Measurements from ENCODE around the gene KIFAP3.
"Not testable (repeated sequence)": the region's sequence is repeated elsewhere in the genome, so short reads cannot be mapped to it uniquely, and the experiment has no call there.

KIFAP3 gene

DNA sequence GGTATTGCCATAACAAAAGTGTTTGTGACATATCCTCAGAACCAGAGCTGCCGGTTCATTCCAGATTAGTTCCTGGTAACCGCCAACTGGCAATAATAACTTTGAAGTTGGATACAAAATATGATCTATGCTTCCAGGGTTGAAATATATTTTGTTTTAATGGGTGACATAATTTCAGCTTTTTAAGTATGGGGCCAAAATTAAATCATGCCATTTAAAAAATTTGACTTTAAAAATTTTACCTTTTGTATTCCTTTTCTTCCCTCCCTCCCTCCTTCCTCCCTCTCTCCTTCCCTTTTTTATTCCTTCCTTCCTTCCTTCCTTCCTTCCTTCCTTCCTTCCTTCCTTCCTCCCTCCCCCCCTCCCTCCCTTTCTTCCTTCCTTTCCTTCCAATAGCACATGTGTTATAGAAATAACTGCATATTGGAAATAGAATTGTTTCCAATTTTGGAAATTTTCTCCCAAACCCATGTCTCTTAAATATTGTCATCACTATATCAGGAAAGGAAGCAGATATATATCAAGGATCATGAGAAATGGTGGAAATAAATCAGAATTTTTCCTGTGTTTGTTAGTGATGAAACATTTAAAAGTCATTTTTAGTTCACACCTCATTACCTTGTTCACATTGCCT lies 12.0 kb upstream of the KIFAP3 start:
- TF ChIP-seq, protein P1, sequence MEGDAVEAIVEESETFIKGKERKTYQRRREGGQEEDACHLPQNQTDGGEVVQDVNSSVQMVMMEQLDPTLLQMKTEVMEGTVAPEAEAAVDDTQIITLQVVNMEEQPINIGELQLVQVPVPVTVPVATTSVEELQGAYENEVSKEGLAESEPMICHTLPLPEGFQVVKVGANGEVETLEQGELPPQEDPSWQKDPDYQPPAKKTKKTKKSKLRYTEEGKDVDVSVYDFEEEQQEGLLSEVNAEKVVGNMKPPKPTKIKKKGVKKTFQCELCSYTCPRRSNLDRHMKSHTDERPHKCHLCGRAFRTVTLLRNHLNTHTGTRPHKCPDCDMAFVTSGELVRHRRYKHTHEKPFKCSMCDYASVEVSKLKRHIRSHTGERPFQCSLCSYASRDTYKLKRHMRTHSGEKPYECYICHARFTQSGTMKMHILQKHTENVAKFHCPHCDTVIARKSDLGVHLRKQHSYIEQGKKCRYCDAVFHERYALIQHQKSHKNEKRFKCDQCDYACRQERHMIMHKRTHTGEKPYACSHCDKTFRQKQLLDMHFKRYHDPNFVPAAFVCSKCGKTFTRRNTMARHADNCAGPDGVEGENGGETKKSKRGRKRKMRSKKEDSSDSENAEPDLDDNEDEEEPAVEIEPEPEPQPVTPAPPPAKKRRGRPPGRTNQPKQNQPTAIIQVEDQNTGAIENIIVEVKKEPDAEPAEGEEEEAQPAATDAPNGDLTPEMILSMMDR (IDR thresholded peaks at IDR 0.05; ENCODE audit: insufficient read depth, low read depth, low read length, missing control alignments): no peak
- H3K4me3 ChIP-seq (ENCODE audit: low read length): no peak overlapping the region
- DNase-seq (ENCODE audit: low read depth): no peak

DNA sequence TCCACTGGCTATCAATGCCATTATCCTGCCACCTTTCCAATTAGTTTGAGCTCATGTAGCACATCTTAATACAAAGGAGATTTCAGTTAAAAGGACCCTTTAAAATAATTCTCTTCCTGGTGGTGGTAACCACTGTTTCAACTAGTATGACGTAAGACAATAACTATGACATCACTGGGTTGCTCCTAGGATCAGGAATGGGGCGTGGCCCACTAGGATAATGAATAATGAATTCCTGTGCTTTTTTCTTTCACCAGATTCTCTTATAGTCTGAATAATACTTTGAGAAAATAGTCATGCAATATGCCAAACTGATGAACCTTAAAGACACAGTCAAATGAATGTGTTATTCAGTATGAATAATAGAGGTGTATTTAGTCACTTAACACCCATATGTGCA lies 10.6 kb upstream of the KIFAP3 start:
- no peak overlapping the region for H3K4me3 ChIP-seq (ENCODE audit: low read length)
- TF ChIP-seq, protein P1 (IDR thresholded peaks at IDR 0.05; ENCODE audit: insufficient read depth, low read depth, low read length, missing control alignments): no peak
- DNase-seq (ENCODE audit: low read depth): peak; percentile 45

DNA sequence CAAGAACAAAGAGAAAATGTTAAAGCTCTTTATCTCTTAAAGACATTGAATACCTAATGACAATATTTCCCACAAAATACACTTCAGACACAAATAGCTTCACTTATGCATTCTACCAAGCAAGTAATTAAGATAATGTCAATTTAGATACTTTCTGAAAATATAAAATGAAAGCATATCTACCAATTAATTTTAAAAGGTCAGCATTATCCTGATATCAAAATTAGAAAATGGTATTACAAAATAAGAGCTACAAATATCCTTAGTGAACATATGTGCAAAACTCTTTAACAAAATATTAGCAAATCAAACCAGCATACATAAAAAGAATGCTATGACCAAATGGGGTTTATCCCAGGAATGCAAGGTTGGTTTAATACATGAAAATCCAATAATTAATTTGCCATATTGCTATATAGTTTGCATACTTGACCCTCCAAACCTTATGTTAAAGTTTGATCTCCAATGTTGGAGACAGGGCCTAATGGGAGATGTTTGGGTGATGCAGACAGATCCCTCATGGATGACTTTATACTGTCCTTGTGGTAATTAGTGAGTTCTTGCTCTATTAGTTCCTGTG lies 4.2 kb upstream of the KIFAP3 start:
- TF ChIP-seq, protein P1 (IDR thresholded peaks at IDR 0.05; ENCODE audit: insufficient read depth, low read depth, low read length, missing control alignments): no peak
- DNase-seq (ENCODE audit: low read depth): no peak
- no peak overlapping the region for H3K4me3 ChIP-seq (ENCODE audit: low read length)

DNA sequence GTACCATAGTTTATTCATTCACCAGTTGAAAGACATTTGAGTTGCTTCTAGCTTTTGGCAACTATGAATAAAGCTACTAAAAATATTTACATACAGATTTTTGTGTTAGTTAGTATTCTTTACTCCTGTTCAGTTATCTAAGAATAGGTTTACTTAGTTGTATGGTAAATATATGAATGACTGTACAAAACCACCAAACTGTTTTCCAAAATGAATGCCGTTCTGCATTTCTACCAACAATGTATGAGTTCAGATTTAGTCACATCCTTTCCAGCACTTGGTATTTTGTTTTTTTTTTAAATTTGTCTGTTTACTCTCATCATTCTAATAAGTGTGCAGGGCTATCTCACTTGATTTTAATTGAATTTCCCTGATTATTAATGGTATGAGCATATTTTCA lies 3.4 kb upstream of the KIFAP3 start:
- TF ChIP-seq, protein P1 (IDR thresholded peaks at IDR 0.05; ENCODE audit: insufficient read depth, low read depth, low read length, missing control alignments): no peak
- no peak for DNase-seq (ENCODE audit: low read depth)
- no peak overlapping the region for H3K4me3 ChIP-seq (ENCODE audit: low read length)

DNA sequence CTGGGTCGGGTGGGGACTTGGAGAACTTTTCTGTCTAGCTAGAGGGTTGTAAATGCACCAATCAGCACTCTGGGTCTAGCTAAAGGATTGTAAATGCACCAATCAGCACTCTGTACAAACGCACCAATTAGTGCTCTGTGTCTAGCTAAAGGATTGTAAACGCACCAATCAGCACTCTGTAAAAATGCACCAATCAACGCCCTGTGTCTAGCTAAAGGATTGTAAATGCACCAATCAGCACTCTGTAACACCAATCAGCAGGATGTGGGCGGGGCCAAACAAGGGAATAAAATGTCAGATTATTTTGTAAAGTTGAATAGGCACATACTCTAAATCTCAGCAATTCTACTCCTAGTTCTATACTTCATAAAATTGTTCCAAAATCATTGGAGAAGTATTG lies 2.5 kb upstream of the KIFAP3 start:
- not testable (repeated sequence) for DNase-seq (ENCODE audit: low read depth)

DNA sequence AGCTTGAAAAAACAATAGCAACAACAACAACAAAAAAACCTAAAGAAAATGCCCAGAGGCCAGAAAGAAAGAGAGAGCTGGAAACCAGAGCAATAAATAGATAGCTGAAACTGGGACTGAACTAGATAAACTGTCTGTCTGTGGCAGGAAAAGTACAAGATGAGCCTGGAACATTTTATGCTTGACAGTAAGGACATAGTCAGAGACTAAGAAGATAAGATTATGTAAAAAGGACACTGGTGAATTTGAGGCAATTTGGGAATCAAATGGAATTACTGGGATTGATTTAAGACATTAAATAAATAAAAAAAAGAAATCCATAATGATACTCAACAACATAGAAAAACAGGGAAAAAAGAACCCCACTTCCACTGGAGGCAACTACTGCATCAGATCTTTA lies 1.7 kb upstream of the KIFAP3 start:
- no peak overlapping the region for H3K4me3 ChIP-seq (ENCODE audit: low read length)
- DNase-seq (ENCODE audit: low read depth): no peak
- TF ChIP-seq, protein P1 (IDR thresholded peaks at IDR 0.05; ENCODE audit: insufficient read depth, low read depth, low read length, missing control alignments): no peak

More for the DNA sequence above, 2.5 kb upstream of the KIFAP3 start:
- H3K4me3 ChIP-seq (ENCODE audit: low read length): not testable (repeated sequence)

DNA sequence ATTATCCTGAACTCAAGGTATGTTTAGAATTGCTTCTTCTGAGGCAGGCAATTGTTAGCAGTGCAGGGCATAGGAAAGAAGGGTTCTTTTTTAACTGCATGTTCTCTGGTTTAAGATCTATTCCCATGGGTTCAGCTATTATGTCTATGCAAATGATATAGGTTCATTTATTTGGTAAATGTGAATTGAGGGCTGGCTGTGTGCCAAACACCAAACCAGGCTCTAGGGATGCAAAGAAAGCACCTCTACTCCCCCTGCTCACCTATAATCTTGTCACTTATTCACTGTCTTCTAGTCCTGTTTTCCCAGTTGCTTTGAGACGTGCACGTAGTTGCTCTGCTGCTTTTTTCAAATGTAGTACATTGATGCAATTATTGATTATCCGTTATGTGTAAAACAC lies 691 bp upstream of the KIFAP3 start:
- peak overlapping the region; percentile 85 for H3K4me3 ChIP-seq (ENCODE audit: low read length)
- TF ChIP-seq, protein P1 (IDR thresholded peaks at IDR 0.05; ENCODE audit: insufficient read depth, low read depth, low read length, missing control alignments): no peak
- no peak for DNase-seq (ENCODE audit: low read depth)
